Breast epithelium (tissue), 3 donors: Measurements from ENCODE around the gene MSH3.

Experiments
- POLR2A ChIP-seq: fragments of 450-650 bp; IDR thresholded peaks from one replicate; pipeline ENCODE4 v1.6.1; 2016; ENCODE audit warnings: antibody characterized with exemption, mild to moderate bottlenecking, moderate library complexity
- POLR2AphosphoS5 ChIP-seq, 3 donors: sonication (generic); formaldehyde crosslinking; IDR thresholded peaks; one replicate each; pipeline ENCODE4 v1.6.1; 2017; ENCODE audit warnings: antibody characterized with exemption in 3 of 3
- TF ChIP-seq, protein P1 (sequence below), 3 donors: fragments of 450-650 bp; IDR thresholded peaks; one replicate each; pipeline ENCODE4 v1.5.1; 2016 to 2017; ENCODE audit warnings: antibody characterized with exemption in 3 of 3, mild to moderate bottlenecking in 3 of 3, moderate library complexity in 3 of 3

DNA sequence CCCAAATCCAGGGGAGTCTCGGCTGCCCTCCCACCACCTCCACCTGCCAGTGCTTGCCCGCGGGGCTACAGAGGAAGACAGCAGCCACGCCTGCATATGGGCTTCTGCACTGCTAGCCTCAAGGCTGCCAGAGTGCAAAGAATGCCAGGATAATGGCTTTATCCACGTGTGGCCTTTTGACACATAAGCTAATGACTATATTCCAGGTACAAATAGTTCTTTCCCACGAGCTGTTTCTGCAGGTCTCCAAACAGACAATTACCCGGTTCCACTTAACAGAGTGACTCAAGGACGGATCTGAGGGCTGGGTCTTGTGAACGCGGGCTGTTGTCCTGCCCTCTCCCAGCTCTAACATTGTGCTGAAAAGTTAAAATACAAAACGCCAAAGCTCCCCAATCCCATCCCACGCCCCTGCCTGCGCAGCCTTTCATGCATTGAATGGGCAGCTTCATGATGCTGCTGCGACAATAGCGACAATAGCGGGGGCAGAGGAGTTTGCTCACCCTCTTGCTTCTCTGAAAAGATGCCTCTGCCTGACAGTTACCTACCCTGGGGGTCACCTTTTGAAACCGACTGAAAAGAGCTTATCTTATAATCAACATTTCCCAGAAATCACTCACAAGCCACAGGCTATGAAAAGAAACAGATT lies 39.1 kb upstream of the MSH3 start:
- TF ChIP-seq, protein P1, sequence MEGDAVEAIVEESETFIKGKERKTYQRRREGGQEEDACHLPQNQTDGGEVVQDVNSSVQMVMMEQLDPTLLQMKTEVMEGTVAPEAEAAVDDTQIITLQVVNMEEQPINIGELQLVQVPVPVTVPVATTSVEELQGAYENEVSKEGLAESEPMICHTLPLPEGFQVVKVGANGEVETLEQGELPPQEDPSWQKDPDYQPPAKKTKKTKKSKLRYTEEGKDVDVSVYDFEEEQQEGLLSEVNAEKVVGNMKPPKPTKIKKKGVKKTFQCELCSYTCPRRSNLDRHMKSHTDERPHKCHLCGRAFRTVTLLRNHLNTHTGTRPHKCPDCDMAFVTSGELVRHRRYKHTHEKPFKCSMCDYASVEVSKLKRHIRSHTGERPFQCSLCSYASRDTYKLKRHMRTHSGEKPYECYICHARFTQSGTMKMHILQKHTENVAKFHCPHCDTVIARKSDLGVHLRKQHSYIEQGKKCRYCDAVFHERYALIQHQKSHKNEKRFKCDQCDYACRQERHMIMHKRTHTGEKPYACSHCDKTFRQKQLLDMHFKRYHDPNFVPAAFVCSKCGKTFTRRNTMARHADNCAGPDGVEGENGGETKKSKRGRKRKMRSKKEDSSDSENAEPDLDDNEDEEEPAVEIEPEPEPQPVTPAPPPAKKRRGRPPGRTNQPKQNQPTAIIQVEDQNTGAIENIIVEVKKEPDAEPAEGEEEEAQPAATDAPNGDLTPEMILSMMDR (IDR thresholded peaks at IDR 0.05): no peak
- TF ChIP-seq POLR2A (no peak), POLR2AphosphoS5 (IDR thresholded peaks at IDR 0.05) (no peak)
